ENCODE results near the gene CTIF. TPM values are rescaled to one million over a fixed set of nuclear protein-coding genes. Genes with fewer than 3 reads are reported as not detected.

Gene CTIF
- total RNA-seq, 1 donor from 2014 or later = 67.9 TPM

- Mint-ChIP-seq H3K9me3 (no peaks in the 10 kb centered on the region), H3K4me3 (no peak overlapping the region), H3K27me3 (ENCODE audit: low read depth) (no peaks in the 10 kb centered on the region), H3K36me3 (peaks cover 3% of the 10 kb centered on the region), H3K4me1 (peaks cover 45% of the 10 kb centered on the region), H3K27ac (peak overlapping the region; percentile 35)
- no peak for DNase-seq (ENCODE audit: low spot score in 2 of 2, unreplicated experiment in 2 of 2)
- TF ChIP-seq, protein P1, sequence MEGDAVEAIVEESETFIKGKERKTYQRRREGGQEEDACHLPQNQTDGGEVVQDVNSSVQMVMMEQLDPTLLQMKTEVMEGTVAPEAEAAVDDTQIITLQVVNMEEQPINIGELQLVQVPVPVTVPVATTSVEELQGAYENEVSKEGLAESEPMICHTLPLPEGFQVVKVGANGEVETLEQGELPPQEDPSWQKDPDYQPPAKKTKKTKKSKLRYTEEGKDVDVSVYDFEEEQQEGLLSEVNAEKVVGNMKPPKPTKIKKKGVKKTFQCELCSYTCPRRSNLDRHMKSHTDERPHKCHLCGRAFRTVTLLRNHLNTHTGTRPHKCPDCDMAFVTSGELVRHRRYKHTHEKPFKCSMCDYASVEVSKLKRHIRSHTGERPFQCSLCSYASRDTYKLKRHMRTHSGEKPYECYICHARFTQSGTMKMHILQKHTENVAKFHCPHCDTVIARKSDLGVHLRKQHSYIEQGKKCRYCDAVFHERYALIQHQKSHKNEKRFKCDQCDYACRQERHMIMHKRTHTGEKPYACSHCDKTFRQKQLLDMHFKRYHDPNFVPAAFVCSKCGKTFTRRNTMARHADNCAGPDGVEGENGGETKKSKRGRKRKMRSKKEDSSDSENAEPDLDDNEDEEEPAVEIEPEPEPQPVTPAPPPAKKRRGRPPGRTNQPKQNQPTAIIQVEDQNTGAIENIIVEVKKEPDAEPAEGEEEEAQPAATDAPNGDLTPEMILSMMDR (IDR thresholded peaks at IDR 0.05; ENCODE audit: unreplicated experiment) = no peak
Observed at GRCh38 chr18:48550101-48550729, 11.4 kb downstream of the CTIF start.

DNA sequence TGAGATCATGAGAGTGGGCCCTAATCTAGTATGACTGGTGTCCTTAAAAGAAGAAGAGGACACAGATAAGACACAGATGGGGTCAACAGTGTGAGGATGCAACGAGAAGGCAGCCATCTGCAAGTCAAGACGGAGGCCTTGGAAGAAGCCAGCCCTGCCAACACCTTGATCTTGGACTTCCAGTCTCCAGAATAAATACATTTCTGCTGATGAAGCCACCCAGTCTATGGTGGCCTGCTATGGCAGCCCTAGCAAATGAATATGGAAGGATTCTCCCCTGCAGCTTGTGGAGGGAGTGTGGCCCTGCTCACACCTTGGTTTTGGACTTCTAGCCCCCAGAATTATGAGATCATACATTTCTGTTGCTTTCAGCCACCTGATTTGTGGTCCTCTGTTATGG lies 12.3 kb downstream of the CTIF start:
- H3K4me3 Mint-ChIP-seq = no peak overlapping the region

DNA sequence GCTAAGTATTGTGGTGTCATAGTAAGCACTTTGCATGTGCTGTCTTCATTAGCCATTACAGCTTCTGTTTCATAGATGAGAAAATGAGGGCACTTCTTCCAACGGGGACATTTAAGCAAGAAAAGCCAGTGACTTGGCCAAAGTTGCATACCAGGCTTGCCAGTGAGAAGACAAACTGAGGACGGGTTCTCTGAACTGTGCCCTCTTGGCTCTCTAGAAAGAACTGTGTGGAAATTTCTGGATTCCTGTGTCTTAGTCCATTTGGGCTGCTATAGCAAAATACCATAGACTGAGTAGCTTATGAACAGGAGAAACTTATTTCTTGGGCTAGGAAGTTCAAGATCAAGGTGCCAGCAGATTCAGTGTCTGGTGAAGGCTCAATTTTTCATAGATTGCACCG lies 13.3 kb downstream of the CTIF start:
- Mint-ChIP-seq H3K9me3 (no peaks in the 10 kb centered on the region), H3K27ac (no peak overlapping the region), H3K4me1 (peaks cover 27% of the 10 kb centered on the region), H3K27me3 (ENCODE audit: low read depth) (no peaks in the 10 kb centered on the region), H3K4me3 (no peak overlapping the region), H3K36me3 (peaks cover 3% of the 10 kb centered on the region)
- TF ChIP-seq, protein P1 (IDR thresholded peaks at IDR 0.05; ENCODE audit: unreplicated experiment) = no peak
- no peak for DNase-seq (ENCODE audit: low spot score in 2 of 2, unreplicated experiment in 2 of 2)

More for the DNA sequence above, 12.3 kb downstream of the CTIF start:
- peaks cover 3% of the 10 kb centered on the region for H3K36me3 Mint-ChIP-seq
- H3K9me3 Mint-ChIP-seq = no peaks in the 10 kb centered on the region
- TF ChIP-seq, protein P1 (IDR thresholded peaks at IDR 0.05; ENCODE audit: unreplicated experiment) = no peak
- no peaks in the 10 kb centered on the region for H3K27me3 Mint-ChIP-seq (ENCODE audit: low read depth)
- no peak overlapping the region for H3K27ac Mint-ChIP-seq
- DNase-seq (ENCODE audit: low spot score in 2 of 2, unreplicated experiment in 2 of 2) = no peak
- peaks cover 37% of the 10 kb centered on the region for H3K4me1 Mint-ChIP-seq

GRCh38 chr18:48553236-48553635 lies 14.4 kb downstream of the CTIF start:
- peaks cover 3% of the 10 kb centered on the region for H3K36me3 Mint-ChIP-seq
- no peaks in the 10 kb centered on the region for H3K27me3 Mint-ChIP-seq (ENCODE audit: low read depth)
- peaks cover 17% of the 10 kb centered on the region for H3K4me1 Mint-ChIP-seq
- no peak overlapping the region for H3K4me3 Mint-ChIP-seq
- DNase-seq (ENCODE audit: low spot score in 2 of 2, unreplicated experiment in 2 of 2) = no peak
- no peaks in the 10 kb centered on the region for H3K9me3 Mint-ChIP-seq
- H3K27ac Mint-ChIP-seq = no peak overlapping the region
- TF ChIP-seq, protein P1 (IDR thresholded peaks at IDR 0.05; ENCODE audit: unreplicated experiment) = no peak

DNA sequence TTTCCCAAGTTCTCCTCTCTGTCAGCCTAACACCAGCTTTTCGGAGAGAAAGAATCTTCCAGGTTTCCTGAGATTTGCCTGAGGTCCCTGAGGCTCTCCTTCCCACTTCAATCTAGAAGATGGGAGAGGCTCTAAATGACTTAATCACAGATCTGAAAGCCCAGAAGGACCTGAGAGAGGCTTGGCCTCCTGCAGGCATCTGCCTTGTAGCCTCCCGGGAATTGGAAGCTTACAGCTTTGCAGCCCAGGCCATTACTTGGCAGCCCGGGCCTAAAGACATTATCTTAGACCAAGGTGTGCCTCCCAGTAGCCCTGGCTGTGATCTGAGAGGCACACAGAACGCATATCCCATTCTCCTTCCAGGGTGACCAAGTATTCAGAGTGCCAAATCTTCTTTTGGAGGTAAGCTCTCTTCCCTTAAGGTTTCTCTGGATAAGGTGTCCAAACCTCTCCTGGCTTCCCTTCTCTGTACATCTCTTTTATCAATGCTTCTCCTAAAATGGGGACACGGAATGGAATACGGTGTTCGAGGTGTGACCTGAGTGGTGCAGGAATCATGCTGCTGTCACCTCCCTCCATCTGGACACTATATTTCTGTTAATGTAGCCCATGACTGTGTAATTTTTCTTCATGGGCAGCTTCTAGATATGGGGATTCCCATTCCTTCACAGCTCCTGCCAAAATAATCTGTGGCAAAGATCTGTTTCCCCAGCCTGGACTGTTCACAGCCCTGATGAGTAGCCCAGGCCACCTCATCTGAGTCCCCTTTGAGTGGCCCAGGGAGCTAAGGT lies 16.0 kb downstream of the CTIF start:
- peaks cover 6% of the 10 kb centered on the region for H3K4me1 Mint-ChIP-seq
- peaks cover 5% of the 10 kb centered on the region for H3K9me3 Mint-ChIP-seq
- TF ChIP-seq, protein P1 (IDR thresholded peaks at IDR 0.05; ENCODE audit: unreplicated experiment) = no peak

More for the DNA sequence above, 16.0 kb downstream of the CTIF start:
- no peak overlapping the region for H3K27ac Mint-ChIP-seq
- no peak for DNase-seq (ENCODE audit: low spot score in 2 of 2, unreplicated experiment in 2 of 2)
- no peak overlapping the region for H3K4me3 Mint-ChIP-seq
- H3K36me3 Mint-ChIP-seq = peaks cover 7% of the 10 kb centered on the region
- no peaks in the 10 kb centered on the region for H3K27me3 Mint-ChIP-seq (ENCODE audit: low read depth)

Measured in mesothelial cell of epicardium (in vitro differentiated cells).